A549 (cell line): ENCODE data around the gene LRRC7. TPM values are rescaled to one million over a fixed set of nuclear protein-coding genes. Genes with fewer than 3 reads are reported as not detected.

Experiments used
- ATAC-seq, 2 experiments: fragments of 200-7000 bp in 1 of 2; fragments of >200 bp in 1 of 2; cut with Nextera tagmentation in 1 of 2; cut with Tn5 transposase in 1 of 2; 3 replicates each; pipeline versions ENCODE4 v1.8.0 to v1.9.1; 2018 to 2020; ENCODE audit warnings: mild to moderate bottlenecking in 1 of 2, moderate library complexity in 1 of 2
- CTCF ChIA-PET: fragments of 300-600 bp; sonication (Branson Sonifier 250); formaldehyde crosslinking; extraction: SDS; loops from one replicate; lab custom pipeline; 2021; ENCODE audit warnings: antibody characterized with exemption, inconsistent platforms; lab: Yijun Ruan, JAX
- POLR2A ChIA-PET: fragments of 350-600 bp; formaldehyde crosslinking; extraction: SDS; loops from one replicate; lab custom pipeline; 2021; ENCODE audit warnings: antibody characterized with exemption, inconsistent platforms; lab: Yijun Ruan, JAX
- DNase-seq, 2 experiments: peaks; one replicate each; pipeline versions ENCODE4 v3.0.0 to v3.0.0-alpha.2; 2011 to 2016; ENCODE audit warnings: low read depth in 1 of 2, low spot score in 1 of 2
- FAIRE-seq: peaks from 2 replicates; lab custom pipeline; 2011; peaks lifted over from hg19 to GRCh38; lab: Jason Lieb, UNC
- H3K27ac ChIP-seq, 2 experiments: fragments of >200 bp; sonication (Bioruptor Twin); formaldehyde crosslinking; 3 replicates each; pipeline ENCODE4 v1.5.1; 2016 to 2017
- H3K4me1 ChIP-seq: fragments of >200 bp; sonication (Bioruptor Twin); formaldehyde crosslinking; 3 replicates; pipeline ENCODE4 v1.6.1; 2016
- H3K4me2 ChIP-seq: fragments of >200 bp; sonication (Bioruptor Twin); formaldehyde crosslinking; 3 replicates; pipeline ENCODE4 v1.6.1; 2016
- H3K4me3 ChIP-seq: fragments of >200 bp; sonication (Bioruptor Twin); formaldehyde crosslinking; 3 replicates; pipeline ENCODE4 v1.5.1; 2016
- H3K9me3 ChIP-seq: fragments of >200 bp; sonication (Bioruptor Twin); formaldehyde crosslinking; 3 replicates; pipeline ENCODE4 v1.6.1; 2016
- BCL3 ChIP-seq: fragments of >200 bp; sonication (Bioruptor Twin); formaldehyde crosslinking; IDR thresholded peaks from 3 replicates; pipeline ENCODE4 v1.6.1; 2016
- BHLHE40 ChIP-seq: IDR thresholded peaks from 2 replicates; pipeline ENCODE4 v1.6.1; 2012; ENCODE audit warnings: low read depth, low read length, inconsistent platforms
- CBX8 ChIP-seq: fragments of 200-600 bp; sonication (generic); IDR thresholded peaks from 2 replicates; pipeline ENCODE4 v1.6.1; 2016
- CHD4 ChIP-seq: fragments of 200-600 bp; sonication (generic); IDR thresholded peaks from 2 replicates; pipeline ENCODE4 v1.6.1; 2016; ENCODE audit warnings: antibody characterized with exemption, mild to moderate bottlenecking, borderline replicate concordance
- CTCF ChIP-seq: fragments of >200 bp; sonication (Bioruptor Twin); formaldehyde crosslinking; IDR thresholded peaks from 3 replicates; pipeline ENCODE4 v1.5.1; 2016
- EHMT2 ChIP-seq: fragments of 200-600 bp; sonication (generic); IDR thresholded peaks from 2 replicates; pipeline ENCODE4 v1.6.1; 2016; ENCODE audit warnings: antibody characterized with exemption, low read depth, mild to moderate bottlenecking, moderate library complexity
- ELK1 ChIP-seq: fragments of 150-350 bp; IDR thresholded peaks from 2 replicates; pipeline ENCODE4 v1.6.1; 2014; ENCODE audit warnings: low read depth, mild to moderate bottlenecking, low read length
- FOSL2 ChIP-seq, 2 experiments: fragments of 450-650 bp in 1 of 2; fragments of >200 bp in 1 of 2; sonication (Bioruptor Twin) in 1 of 2; formaldehyde crosslinking; IDR thresholded peaks; 2 replicates each; pipeline versions ENCODE4 v1.5.0 to v1.6.1; 2016 to 2020; ENCODE audit warnings: mild to moderate bottlenecking in 1 of 2, moderate library complexity in 1 of 2
- HOXA7 ChIP-seq: fragments of 250-450 bp; sonication (Bioruptor Pico); IDR thresholded peaks from 2 replicates; pipeline ENCODE4 v1.5.0; 2020; ENCODE audit warnings: mild to moderate bottlenecking, moderate library complexity
- KDM5A ChIP-seq: fragments of 200-600 bp; sonication (generic); IDR thresholded peaks from 2 replicates; pipeline ENCODE4 v1.6.1; 2016; ENCODE audit warnings: antibody characterized with exemption, mild to moderate bottlenecking
- MAX ChIP-seq: IDR thresholded peaks from 2 replicates; pipeline ENCODE4 v1.6.1; 2012
- MAZ ChIP-seq: fragments of 150-350 bp; IDR thresholded peaks from 2 replicates; pipeline ENCODE4 v1.6.1; 2014; ENCODE audit warnings: antibody characterized with exemption, low read depth, low read length, borderline replicate concordance
- MYC ChIP-seq: IDR thresholded peaks from 2 replicates; pipeline ENCODE4 v1.6.1; 2012; ENCODE audit warnings: mild to moderate bottlenecking, inconsistent platforms, low read length, improper control_type of control experiment, borderline replicate concordance
- PBX3 ChIP-seq: IDR thresholded peaks from 2 replicates; pipeline ENCODE4 v1.6.1; 2012
- POLR2A ChIP-seq: IDR thresholded peaks from 2 replicates; pipeline ENCODE4 v1.6.1; 2012; ENCODE audit warnings: mild to moderate bottlenecking, low read length
- POLR2AphosphoS2 ChIP-seq: conservative IDR thresholded peaks from 2 replicates; pipeline ENCODE4 v1.6.1; 2012; ENCODE audit warnings: low read length, improper control_type of control experiment, inconsistent platforms
- RAD21 ChIP-seq, 2 experiments: fragments of >200 bp in 1 of 2; sonication (Bioruptor Twin) in 1 of 2; formaldehyde crosslinking in 1 of 2; IDR thresholded peaks in 1 of 2; conservative IDR thresholded peaks in 1 of 2; 2 replicates in 1 of 2; 3 replicates in 1 of 2; pipeline ENCODE4 v1.6.1; 2012 to 2018; ENCODE audit warnings: inconsistent platforms in 1 of 2
- RARB ChIP-seq: fragments of 250-450 bp; sonication (Bioruptor Pico); IDR thresholded peaks from 2 replicates; pipeline ENCODE4 v1.8.0; 2021; ENCODE audit warnings: mild to moderate bottlenecking, moderate library complexity
- RCOR1 ChIP-seq: fragments of 150-350 bp; IDR thresholded peaks from 2 replicates; pipeline ENCODE4 v1.6.1; 2014; ENCODE audit warnings: antibody characterized with exemption, low read length, low read depth
- RFX5 ChIP-seq: fragments of 450-650 bp; IDR thresholded peaks from 2 replicates; pipeline ENCODE4 v1.7.1; 2014; ENCODE audit warnings: antibody characterized with exemption, mild to moderate bottlenecking, moderate library complexity
- TFCP2L1 ChIP-seq: fragments of 250-450 bp; sonication (Bioruptor Pico); IDR thresholded peaks from 2 replicates; pipeline ENCODE4 v1.5.0; 2021; ENCODE audit warnings: mild to moderate bottlenecking
- TP53 ChIP-seq: fragments of 250-450 bp; sonication (Bioruptor Pico); IDR thresholded peaks from 2 replicates; pipeline ENCODE4 v1.5.0; 2021; ENCODE audit warnings: mild to moderate bottlenecking, moderate library complexity
- ZSCAN20 ChIP-seq: fragments of 250-450 bp; sonication (Bioruptor Pico); IDR thresholded peaks from 2 replicates; pipeline ENCODE4 v1.8.0; 2022; ENCODE audit warnings: mild to moderate bottlenecking, moderate library complexity
- WGBS: methylation state at CpG from one replicate; pipeline ENCODE4 v1.1.6; 2017; ENCODE audit errors: missing lambda C conversion rate; 5-methylcytosine and 5-hydroxymethylcytosine counted together
- polyA plus RNA-seq, 4 experiments: library from polyadenylated mRNA; depleted of rRNA in 3 of 4; stranded (reverse); fragments of >200 nt; fragmentation: RNase III in 1 of 4; extraction: RNeasy Plus Mini Kit Qiagen cat#74134 plus additional on column Dnase treatment in 1 of 4; gene quantifications; 2 replicates in 3 of 4; 3 replicates in 1 of 4; pipeline ENCODE4 v1.2.3, GENCODE V29; 2011 to 2017

LRRC7 gene
- polyA plus RNA-seq, 2 of the 4 experiments (the other 2 are of a cell fraction), result not detected

GRCh38 chr1:70150444-70150843 lies 582.7 kb downstream of the LRRC7 start:
- 95% methylated on average over 1 of the region's 1 CpG for WGBS
- ATAC-seq, result no peak
- ChIA-PET POLR2A (no interaction called here), CTCF (no interaction called here)
- H3K27ac ChIP-seq, result no peak overlapping the region
- no peak for DNase-seq
- FAIRE-seq, result no peak
- H3K4me1 ChIP-seq, result peaks cover 7% of the 10 kb centered on the region
- TF ChIP-seq KDM5A (no peak), CHD4 (no peak), POLR2A (no peak), POLR2AphosphoS2 (no peak), PBX3 (no peak)
- no peak overlapping the region for H3K4me3 ChIP-seq
- no peak overlapping the region for H3K4me2 ChIP-seq
- no peaks in the 10 kb centered on the region for H3K9me3 ChIP-seq

GRCh38 chr1:70153739-70154138 lies 586.0 kb downstream of the LRRC7 start:
- no peak for FAIRE-seq
- CTCF ChIA-PET, result interaction anchor here (0.6 to 0.8 kb wide), 3 partner anchors 53 to 926 kb away, joined by 3 read pairs; no protein-coding TSS in a partner anchor
- 82% methylated on average over 3 of the region's 3 CpGs for WGBS

More at GRCh38 chr1:70153739-70154138, 586.0 kb downstream of the LRRC7 start:
- no peak for TF ChIP-seq TP53 (CRISPR knock-in tag)
- TF ChIP-seq TFCP2L1 (CRISPR knock-in tag), result no peak
- no peak for TF ChIP-seq CTCF
- no peak for TF ChIP-seq MAZ
- no peak for TF ChIP-seq MYC
- TF ChIP-seq KDM5A, result no peak
- TF ChIP-seq BHLHE40, result no peak
- TF ChIP-seq BCL3, result no peak
- no peak for TF ChIP-seq ZSCAN20
- TF ChIP-seq HOXA7 (CRISPR knock-in tag), result no peak
- no peak for TF ChIP-seq EHMT2
- TF ChIP-seq RCOR1, result no peak
- TF ChIP-seq FOSL2 (IDR thresholded peaks at IDR 0.05), result no peak
- no peak for TF ChIP-seq FOSL2 (CRISPR knock-in tag; IDR thresholded peaks at IDR 0.05)
- TF ChIP-seq MAX, result no peak
- TF ChIP-seq CBX8, result no peak
- no peak for TF ChIP-seq RFX5
- no peak for TF ChIP-seq RAD21 (conservative IDR thresholded peaks at IDR 0.05 in 1 of 2, IDR thresholded peaks at IDR 0.05 in 1 of 2)
- no peak for TF ChIP-seq RARB (CRISPR knock-in tag)
- TF ChIP-seq ELK1, result no peak
- DNase-seq (no peak), ATAC-seq (no peak)
- Histone ChIP-seq H3K4me2 (no peak overlapping the region), H3K4me1 (peaks cover 10% of the 10 kb centered on the region), H3K27ac (no peak overlapping the region), H3K4me3 (no peak overlapping the region), H3K9me3 (no peaks in the 10 kb centered on the region)
- POLR2A ChIA-PET, result no interaction called here
